ENCODE data around the gene COG3.
A peak's percentile ranks its signal among the peaks of the same experiment; 100 is the strongest.
"Not testable (repeated sequence)": the region's sequence is repeated elsewhere in the genome, so short reads cannot be mapped to it uniquely, and the experiment has no call there.

COG3 gene, protein sequence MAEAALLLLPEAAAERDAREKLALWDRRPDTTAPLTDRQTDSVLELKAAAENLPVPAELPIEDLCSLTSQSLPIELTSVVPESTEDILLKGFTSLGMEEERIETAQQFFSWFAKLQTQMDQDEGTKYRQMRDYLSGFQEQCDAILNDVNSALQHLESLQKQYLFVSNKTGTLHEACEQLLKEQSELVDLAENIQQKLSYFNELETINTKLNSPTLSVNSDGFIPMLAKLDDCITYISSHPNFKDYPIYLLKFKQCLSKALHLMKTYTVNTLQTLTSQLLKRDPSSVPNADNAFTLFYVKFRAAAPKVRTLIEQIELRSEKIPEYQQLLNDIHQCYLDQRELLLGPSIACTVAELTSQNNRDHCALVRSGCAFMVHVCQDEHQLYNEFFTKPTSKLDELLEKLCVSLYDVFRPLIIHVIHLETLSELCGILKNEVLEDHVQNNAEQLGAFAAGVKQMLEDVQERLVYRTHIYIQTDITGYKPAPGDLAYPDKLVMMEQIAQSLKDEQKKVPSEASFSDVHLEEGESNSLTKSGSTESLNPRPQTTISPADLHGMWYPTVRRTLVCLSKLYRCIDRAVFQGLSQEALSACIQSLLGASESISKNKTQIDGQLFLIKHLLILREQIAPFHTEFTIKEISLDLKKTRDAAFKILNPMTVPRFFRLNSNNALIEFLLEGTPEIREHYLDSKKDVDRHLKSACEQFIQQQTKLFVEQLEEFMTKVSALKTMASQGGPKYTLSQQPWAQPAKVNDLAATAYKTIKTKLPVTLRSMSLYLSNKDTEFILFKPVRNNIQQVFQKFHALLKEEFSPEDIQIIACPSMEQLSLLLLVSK

GRCh38 chr13:45464687-45465453 is at the start of gene COG3:
COG3 (plus strand) TSS chr13:45464939; CDS start chr13:45465037, 98 bp downstream.
- peak; percentile 89 for FAIRE-seq

- no peak for FAIRE-seq
Measured at GRCh38 chr13:45415112-45415511, 49.6 kb upstream of the COG3 start.

DNA sequence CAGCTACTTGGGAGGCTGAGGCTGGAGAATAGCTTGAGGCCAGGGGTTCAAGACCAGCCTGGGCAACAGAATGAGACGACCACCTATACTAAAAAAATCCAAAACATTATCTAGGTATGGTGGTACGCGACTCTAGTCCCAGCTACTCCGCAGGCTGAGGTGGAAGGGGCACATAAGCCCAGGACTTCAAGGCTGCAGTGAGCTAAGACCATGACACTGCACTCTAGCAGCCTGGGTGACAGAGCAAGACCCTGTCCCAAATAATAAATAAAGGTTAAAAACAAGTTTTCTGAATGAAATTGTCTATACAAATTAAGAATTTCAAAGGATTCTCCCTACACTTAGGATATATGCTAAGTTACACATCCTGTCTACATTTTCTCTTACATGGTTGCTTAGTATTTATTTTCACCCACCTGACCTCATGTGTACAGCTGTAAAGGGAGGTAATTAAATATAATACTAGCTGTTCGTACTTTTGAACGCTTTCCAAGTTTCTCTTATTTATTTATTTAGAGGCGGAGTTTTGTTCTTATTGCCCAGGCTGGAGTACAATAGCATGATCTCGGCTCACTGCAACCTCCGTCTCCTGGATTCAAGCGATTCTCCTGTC is 48.1 kb upstream of the COG3 start:
- no peak for FAIRE-seq

DNA sequence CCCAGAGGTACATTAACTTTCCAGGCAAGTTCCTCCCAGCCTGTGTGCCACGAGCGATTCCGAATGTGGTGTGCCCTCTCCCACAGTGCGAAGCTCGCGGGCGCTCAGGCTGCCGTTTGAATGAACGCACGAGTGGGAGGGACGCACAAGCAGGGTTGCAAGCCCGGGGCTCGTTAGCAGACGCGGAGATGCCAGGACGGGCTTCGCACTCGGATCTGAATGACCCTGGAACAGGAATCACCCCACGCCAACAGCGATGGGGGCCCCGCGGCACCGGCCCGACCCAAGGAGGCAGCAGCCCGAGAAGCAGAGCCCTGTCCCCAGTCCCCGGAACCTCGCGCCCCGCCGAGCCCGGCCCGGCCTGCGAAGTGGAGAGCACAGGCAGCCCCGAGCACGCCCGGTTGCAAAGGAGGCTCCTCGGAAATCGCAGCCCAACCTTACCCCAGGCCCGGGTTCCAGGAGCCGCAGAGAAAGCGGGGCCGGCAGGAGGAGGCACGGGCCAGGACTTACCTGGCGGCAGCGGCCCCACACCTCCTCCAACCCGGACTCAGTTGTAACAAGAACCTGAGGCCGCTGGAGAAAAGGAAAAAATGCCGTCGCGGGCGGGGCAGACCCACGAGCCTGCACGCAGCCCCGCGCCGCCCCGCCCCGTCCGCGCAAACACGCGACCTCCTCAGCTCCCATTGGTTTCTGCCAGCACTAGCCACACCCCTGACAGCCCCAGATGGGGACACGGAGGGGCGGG is 46.8 kb upstream of the COG3 start, which contains the start of gene SLC25A30:
Gene SLC25A30, minus strand, starts transcription at position 584 of the 745 bp plus-strand sequence. CDS start 6,948 bp downstream, outside the sequence.
- FAIRE-seq, result no peak

- FAIRE-seq, result not testable (repeated sequence)
Measured at GRCh38 chr13:45419389-45419788, 45.4 kb upstream of the COG3 start.

GRCh38 chr13:45419945-45420344 is 44.8 kb upstream of the COG3 start:
- FAIRE-seq, result no peak

DNA sequence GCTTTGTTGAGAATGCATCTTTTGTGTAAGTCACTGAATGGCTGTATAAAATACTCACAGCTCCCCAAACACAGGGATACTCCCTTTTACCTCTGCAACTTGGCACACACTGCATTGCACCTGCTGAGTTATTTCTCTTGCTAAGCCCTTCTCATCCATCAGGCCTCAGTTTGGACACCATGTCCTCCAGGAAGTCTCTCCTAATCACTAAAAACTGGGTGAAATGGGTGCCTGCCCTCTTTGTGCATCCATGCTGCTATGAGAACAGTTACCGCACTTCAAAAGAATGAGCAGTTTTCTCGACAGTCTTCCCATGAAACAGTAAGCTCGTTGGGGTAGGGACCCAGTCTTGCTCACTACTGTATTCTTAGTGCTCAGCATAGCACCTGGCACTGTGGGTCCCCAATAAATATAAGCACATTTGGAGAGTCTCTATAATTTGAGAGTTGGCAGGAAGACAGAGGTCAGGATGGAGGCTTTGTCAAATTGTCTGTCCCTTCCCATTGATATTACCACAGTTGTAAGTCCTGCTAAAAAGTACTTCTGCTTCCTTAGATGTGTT is 41.9 kb upstream of the COG3 start:
- FAIRE-seq, result no peak

DNA sequence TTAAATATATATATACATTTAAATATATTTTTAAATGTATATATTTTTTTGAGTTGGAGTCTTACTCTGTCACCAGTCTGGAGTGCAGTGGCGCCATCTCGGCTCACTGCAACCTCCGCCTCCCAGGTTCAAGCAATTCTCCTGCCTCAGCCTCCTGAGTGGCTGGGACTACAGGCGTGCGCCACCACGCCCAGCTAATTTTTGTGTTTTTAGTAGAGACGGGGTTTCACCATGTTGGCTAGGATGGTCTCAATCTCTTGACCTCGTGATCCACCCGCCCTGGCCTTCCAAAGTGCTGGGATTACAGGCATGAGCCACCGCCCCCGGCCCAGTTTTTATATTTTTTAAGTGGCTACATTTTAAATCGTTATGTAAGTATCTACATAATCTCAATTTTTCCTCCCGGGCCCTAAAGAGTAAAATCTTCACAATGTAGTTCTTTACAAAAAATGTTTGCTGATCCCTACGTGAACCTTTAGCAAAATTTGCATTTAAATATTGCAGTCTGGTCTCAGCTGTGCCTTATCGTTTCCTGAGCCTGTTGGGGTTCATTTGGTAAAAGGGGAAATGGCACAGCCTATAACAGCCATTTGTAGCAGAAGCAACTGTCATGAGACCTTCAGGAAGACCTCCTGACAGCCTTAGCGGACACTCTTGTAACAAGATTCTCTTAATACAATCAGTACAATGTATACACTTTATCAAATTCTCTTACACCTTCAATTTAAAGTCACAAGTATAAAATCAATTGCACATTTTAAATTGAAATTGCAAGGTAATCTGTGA is 38.5 kb upstream of the COG3 start:
- not testable (repeated sequence) for FAIRE-seq

- no peak for FAIRE-seq
Measured at GRCh38 chr13:45432737-45433380, 31.9 kb upstream of the COG3 start.

- FAIRE-seq, result no peak
Measured at GRCh38 chr13:45433381-45433790, 31.4 kb upstream of the COG3 start.

DNA sequence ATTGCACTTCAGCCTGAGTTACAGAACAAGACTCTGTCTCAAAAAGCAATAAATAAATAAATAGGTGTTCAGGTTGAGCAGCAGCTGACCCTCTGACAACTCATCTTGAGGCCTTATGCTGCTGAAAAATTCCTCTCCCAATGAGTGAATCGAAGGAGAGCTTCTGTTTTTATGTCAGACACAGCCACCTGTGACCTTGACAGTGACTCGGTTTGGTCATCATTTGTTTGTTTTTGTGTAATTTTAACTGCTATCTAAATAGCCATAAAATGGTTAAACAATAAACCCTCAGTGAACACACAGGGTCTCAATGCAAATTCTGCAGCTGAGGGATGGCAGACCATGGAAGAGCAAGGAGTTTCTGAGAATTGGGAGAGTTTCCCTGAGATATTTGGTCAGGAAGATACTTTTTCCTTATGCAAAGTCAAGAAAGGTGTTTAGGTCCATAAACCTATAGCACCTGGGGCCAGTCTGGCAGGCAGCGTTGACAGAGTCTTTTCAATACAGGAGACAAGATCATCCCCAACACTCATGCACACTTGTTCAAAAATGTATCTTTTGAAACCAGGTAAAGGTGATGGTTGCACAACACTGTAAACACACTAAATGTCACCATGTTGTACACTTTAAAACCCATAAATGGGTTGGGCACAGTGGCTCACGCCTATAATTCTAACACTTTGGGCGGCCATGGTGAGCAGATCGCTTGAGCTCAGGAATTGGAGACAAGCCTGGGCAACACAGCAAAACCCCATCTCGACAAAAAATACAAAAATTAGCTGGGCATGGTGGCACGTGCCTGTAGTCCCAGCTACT is 30.0 kb upstream of the COG3 start:
- no peak for FAIRE-seq

DNA sequence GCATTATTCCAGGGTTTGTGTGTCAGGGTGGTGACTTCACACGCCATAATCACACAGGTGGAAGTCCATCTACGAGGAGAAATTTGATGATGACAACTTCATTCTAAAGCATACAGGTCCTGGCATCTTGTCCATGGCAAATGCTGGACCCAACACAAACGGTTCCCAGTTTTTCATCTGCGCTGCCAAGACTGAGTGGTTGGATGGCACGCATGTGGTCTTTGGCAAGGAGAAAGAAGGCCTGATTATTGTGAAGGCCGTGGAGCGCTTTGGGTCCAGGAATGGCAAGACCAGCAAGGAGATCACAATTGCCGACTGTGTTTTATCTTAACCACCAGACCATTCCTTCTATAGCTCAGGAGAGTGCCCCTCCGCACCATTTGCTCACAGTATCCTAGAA is 28.4 kb upstream of the COG3 start:
- FAIRE-seq, result no peak

GRCh38 chr13:45436953-45437352 is 27.8 kb upstream of the COG3 start:
- FAIRE-seq, result no peak

GRCh38 chr13:45437947-45438346 is 26.8 kb upstream of the COG3 start:
- FAIRE-seq, result no peak

- FAIRE-seq, result no peak
Measured at GRCh38 chr13:45439008-45439407, 25.7 kb upstream of the COG3 start.

DNA sequence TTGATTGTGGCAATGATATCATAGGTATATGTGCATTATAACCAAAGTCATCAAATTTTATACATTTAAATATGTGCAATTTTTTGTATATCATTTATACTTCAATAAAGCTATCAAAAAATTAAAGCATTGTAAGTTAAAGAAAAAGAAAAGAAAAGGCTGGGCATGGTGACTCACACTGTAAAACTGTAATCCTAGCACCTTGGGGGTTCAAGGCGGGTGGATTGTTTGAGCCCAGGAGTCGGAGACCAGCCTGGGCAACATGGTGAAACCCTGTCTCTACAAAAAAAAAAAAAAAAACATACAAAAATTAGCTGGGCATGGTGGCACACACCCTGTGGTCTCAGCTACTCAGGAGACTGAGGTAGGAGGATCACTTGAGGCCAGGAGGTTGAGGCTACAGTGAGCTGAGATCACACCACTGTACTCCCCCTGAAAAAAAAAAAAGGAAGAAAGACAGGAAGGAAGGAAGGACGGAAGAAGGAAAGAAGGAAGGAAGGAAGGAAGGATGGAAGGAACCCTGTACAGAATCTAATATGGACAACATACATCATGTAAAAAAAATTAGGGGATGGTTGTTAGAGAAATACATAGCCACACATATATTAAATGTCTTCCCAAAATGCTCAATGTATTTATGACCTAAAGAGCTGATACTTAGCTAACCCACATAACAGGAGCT is 24.8 kb upstream of the COG3 start:
- FAIRE-seq, result no peak

DNA sequence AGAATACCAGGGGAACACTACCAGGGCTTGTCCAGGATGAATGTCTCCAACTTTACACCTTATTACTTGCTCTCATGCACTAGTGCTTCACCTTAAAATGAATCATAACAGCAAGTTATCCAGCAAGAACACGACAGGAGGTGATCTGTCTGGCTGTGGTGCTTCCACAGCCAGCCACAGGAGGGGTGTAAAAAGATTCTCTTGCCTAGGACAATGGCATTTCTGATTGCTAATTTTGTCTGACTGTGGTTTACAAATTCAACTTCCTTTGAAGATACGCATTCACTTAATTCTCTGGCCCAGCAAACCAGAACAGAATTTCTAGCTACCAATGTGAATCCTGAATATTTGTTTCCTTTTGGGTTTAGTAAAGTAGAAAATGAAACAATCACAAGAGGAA is 23.1 kb upstream of the COG3 start:
- FAIRE-seq, result no peak

DNA sequence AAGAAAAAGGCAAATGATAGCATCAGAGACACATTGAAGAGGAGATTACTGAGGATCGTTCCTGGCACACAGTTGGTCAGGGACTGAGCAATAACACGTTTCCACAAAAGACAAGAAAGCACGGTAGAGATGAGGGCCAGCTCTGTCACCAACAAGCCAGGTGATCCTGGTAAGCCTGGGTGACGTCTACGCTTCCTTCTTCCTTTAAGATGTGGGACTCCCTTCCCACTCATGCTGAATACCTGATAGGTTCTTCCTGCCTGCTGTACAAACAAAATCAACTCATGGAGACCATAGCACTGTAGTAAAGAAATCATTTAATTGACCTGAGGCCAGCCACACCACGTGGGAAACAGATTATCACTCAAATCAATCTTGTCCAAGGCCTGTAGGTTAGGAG is 19.7 kb upstream of the COG3 start:
- no peak for FAIRE-seq

DNA sequence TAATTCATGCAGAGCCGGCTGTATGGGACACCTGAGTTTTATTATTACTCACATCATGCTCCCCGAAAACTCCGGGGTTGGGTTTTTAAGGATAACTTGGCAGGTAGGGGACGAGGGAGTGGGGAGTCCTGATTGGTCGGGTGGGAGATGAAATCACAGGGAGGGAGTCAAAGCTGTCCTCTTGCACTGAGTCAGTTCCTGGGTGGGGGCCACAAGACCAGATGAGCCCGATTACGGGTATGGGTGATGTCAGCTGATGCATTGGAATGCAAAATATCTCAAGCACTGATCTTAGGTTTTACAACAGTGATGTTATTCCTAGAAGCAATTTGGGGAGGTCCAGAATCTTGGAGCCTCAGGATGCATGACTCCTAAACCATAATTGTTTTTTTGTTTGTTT is 18.6 kb upstream of the COG3 start:
- FAIRE-seq, result no peak

Data from colon (tissue), 2 donors.